Measurements from ENCODE around the gene TRIM4. TPM values are rescaled to one million over a fixed set of nuclear protein-coding genes. Genes with fewer than 3 reads are reported as not detected.
"Not testable (repeated sequence)": the region's sequence is repeated elsewhere in the genome, so short reads cannot be mapped to it uniquely, and the experiment has no call there.

TRIM4 gene
- total RNA-seq, 1 donor from 2014 or later: 5.8 TPM

GRCh38 chr7:99894738-99895137 lies 24.6 kb downstream of the TRIM4 start:
- TF ChIP-seq, protein P1, sequence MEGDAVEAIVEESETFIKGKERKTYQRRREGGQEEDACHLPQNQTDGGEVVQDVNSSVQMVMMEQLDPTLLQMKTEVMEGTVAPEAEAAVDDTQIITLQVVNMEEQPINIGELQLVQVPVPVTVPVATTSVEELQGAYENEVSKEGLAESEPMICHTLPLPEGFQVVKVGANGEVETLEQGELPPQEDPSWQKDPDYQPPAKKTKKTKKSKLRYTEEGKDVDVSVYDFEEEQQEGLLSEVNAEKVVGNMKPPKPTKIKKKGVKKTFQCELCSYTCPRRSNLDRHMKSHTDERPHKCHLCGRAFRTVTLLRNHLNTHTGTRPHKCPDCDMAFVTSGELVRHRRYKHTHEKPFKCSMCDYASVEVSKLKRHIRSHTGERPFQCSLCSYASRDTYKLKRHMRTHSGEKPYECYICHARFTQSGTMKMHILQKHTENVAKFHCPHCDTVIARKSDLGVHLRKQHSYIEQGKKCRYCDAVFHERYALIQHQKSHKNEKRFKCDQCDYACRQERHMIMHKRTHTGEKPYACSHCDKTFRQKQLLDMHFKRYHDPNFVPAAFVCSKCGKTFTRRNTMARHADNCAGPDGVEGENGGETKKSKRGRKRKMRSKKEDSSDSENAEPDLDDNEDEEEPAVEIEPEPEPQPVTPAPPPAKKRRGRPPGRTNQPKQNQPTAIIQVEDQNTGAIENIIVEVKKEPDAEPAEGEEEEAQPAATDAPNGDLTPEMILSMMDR (IDR thresholded peaks at IDR 0.05; ENCODE audit: unreplicated experiment): no peak
- Mint-ChIP-seq H3K9me3 (ENCODE audit: unreplicated experiment) (no peaks in the 10 kb centered on the region), H3K27me3 (ENCODE audit: unreplicated experiment) (no peaks in the 10 kb centered on the region), H3K4me3 (ENCODE audit: unreplicated experiment) (no peak overlapping the region), H3K4me1 (ENCODE audit: unreplicated experiment) (no peaks in the 10 kb centered on the region), H3K36me3 (ENCODE audit: low read depth, unreplicated experiment) (peaks cover 6% of the 10 kb centered on the region), H3K27ac (ENCODE audit: unreplicated experiment) (no peak overlapping the region)
- DNase-seq (ENCODE audit: low spot score): no peak

DNA sequence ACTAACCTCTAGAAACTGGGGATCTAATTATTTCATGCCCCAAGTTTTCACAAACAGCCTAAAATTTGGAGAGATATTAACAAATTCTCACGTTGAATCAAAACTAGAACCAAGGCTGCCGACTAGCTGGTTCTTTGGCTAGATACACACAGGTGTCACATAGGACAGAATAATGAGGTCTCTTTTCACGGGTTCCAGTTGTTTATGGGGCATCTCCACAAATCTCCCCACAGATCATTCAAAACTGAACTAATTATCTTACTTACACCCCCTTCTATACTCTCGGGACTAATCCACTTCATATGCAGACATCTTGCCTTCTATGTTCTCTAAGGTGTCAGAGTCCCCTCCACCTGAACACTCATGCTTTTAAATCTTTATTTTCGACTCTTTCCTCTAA lies 26.1 kb downstream of the TRIM4 start:
- H3K36me3 Mint-ChIP-seq (ENCODE audit: low read depth, unreplicated experiment): peaks cover 13% of the 10 kb centered on the region
- TF ChIP-seq, protein P1 (IDR thresholded peaks at IDR 0.05; ENCODE audit: unreplicated experiment): no peak
- H3K27me3 Mint-ChIP-seq (ENCODE audit: unreplicated experiment): no peaks in the 10 kb centered on the region
- no peaks in the 10 kb centered on the region for H3K9me3 Mint-ChIP-seq (ENCODE audit: unreplicated experiment)
- H3K4me3 Mint-ChIP-seq (ENCODE audit: unreplicated experiment): no peak overlapping the region
- H3K4me1 Mint-ChIP-seq (ENCODE audit: unreplicated experiment): no peaks in the 10 kb centered on the region
- no peak for DNase-seq (ENCODE audit: low spot score)
- no peak overlapping the region for H3K27ac Mint-ChIP-seq (ENCODE audit: unreplicated experiment)

- H3K9me3 Mint-ChIP-seq (ENCODE audit: unreplicated experiment); H3K4me1 Mint-ChIP-seq (ENCODE audit: unreplicated experiment); H3K27ac Mint-ChIP-seq (ENCODE audit: unreplicated experiment); DNase-seq (ENCODE audit: low spot score); H3K27me3 Mint-ChIP-seq (ENCODE audit: unreplicated experiment); H3K4me3 Mint-ChIP-seq (ENCODE audit: unreplicated experiment): not testable (repeated sequence)
- H3K36me3 Mint-ChIP-seq (ENCODE audit: low read depth, unreplicated experiment): peaks cover 24% of the 10 kb centered on the region
Measured at GRCh38 chr7:99890348-99890747, 29.0 kb downstream of the TRIM4 start.

GRCh38 chr7:99888366-99888765 lies 31.0 kb downstream of the TRIM4 start:
- not testable (repeated sequence) for H3K27ac Mint-ChIP-seq (ENCODE audit: unreplicated experiment); H3K4me1 Mint-ChIP-seq (ENCODE audit: unreplicated experiment); H3K9me3 Mint-ChIP-seq (ENCODE audit: unreplicated experiment); H3K27me3 Mint-ChIP-seq (ENCODE audit: unreplicated experiment); H3K4me3 Mint-ChIP-seq (ENCODE audit: unreplicated experiment); DNase-seq (ENCODE audit: low spot score)
- peaks cover 24% of the 10 kb centered on the region for H3K36me3 Mint-ChIP-seq (ENCODE audit: low read depth, unreplicated experiment)

- H3K27me3 Mint-ChIP-seq (ENCODE audit: unreplicated experiment): no peaks in the 10 kb centered on the region
- H3K9me3 Mint-ChIP-seq (ENCODE audit: unreplicated experiment): no peaks in the 10 kb centered on the region
- peaks cover 5% of the 10 kb centered on the region for H3K36me3 Mint-ChIP-seq (ENCODE audit: low read depth, unreplicated experiment)
- no peak overlapping the region for H3K4me3 Mint-ChIP-seq (ENCODE audit: unreplicated experiment)
- H3K4me1 Mint-ChIP-seq (ENCODE audit: unreplicated experiment): no peaks in the 10 kb centered on the region
- no peak overlapping the region for H3K27ac Mint-ChIP-seq (ENCODE audit: unreplicated experiment)
- TF ChIP-seq, protein P1 (IDR thresholded peaks at IDR 0.05; ENCODE audit: unreplicated experiment): no peak
- no peak for DNase-seq (ENCODE audit: low spot score)
Measured at GRCh38 chr7:99881370-99881769, 38.0 kb downstream of the TRIM4 start.

DNA sequence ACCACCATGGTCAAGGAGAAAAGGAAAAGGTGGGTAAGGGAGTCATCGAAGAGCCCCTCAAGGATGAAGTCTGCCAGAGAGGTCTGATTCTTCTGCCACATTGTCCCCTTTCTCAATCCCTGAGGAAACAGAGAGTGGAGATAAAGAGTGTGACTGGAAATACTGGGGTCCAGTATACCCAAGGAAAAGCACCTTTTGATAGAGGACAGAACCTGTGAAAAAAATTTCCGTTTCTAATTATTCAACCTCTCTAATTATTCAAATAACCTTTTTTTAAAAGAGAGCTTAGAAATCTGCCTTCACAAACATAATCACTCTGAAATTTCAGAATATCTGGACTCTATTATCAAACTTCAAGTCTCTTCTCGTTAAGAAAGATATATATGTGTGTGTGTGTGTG lies 42.4 kb downstream of the TRIM4 start, which contains the start of gene OR2AE1:
OR2AE1 (minus strand) TSS at position 101 of the 400 bp plus-strand sequence; CDS start at position 101, 0 bp downstream.
- no peak for DNase-seq (ENCODE audit: low spot score)
- no peaks in the 10 kb centered on the region for H3K4me1 Mint-ChIP-seq (ENCODE audit: unreplicated experiment)

More for the DNA sequence above, 42.4 kb downstream of the TRIM4 start, which contains the start of gene OR2AE1:
- Mint-ChIP-seq H3K4me3 (ENCODE audit: unreplicated experiment) (no peak within 1 kb of the TSS), H3K9me3 (ENCODE audit: unreplicated experiment) (no peaks in the 10 kb centered on the region), H3K27me3 (ENCODE audit: unreplicated experiment) (no peaks in the 10 kb centered on the region), H3K27ac (ENCODE audit: unreplicated experiment) (no peak within 1 kb of the TSS), H3K36me3 (ENCODE audit: low read depth, unreplicated experiment) (no peaks in the 10 kb centered on the region)
- TF ChIP-seq, protein P1 (IDR thresholded peaks at IDR 0.05; ENCODE audit: unreplicated experiment): no peak

Data from endothelial cell (in vitro differentiated cells).